Measurements from ENCODE around the gene DISC1.

DNA sequence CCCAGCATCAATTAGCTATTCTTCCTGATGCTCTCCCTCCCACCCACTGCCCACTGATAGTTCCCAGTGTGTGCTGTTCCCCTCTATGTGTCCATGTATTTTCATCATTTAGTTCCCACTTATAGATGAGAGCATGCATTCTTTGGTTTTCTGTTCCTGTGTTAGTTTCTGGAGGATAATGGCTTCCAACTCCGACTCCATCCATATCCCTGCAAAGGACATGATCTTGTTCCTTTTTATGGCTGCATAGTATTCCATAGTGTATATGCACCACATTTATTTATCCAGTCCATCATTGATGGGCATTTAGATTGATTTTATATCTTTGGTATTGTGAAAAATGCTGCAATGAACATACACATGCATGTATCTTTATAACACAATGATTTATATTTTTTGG is 30.2 kb downstream of the DISC1 start:
- no peak for TF ChIP-seq SIN3A (IDR thresholded peaks at IDR 0.05; ENCODE audit: borderline replicate concordance, insufficient read depth, low read depth, low read length)
- TF ChIP-seq, protein P1, sequence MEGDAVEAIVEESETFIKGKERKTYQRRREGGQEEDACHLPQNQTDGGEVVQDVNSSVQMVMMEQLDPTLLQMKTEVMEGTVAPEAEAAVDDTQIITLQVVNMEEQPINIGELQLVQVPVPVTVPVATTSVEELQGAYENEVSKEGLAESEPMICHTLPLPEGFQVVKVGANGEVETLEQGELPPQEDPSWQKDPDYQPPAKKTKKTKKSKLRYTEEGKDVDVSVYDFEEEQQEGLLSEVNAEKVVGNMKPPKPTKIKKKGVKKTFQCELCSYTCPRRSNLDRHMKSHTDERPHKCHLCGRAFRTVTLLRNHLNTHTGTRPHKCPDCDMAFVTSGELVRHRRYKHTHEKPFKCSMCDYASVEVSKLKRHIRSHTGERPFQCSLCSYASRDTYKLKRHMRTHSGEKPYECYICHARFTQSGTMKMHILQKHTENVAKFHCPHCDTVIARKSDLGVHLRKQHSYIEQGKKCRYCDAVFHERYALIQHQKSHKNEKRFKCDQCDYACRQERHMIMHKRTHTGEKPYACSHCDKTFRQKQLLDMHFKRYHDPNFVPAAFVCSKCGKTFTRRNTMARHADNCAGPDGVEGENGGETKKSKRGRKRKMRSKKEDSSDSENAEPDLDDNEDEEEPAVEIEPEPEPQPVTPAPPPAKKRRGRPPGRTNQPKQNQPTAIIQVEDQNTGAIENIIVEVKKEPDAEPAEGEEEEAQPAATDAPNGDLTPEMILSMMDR (IDR thresholded peaks at IDR 0.05): no peak
- TF ChIP-seq POLR2AphosphoS5 (IDR thresholded peaks at IDR 0.05; ENCODE audit: low read depth, low read length): no peak
